Motor neuron (in vitro differentiated cells): ENCODE data around the gene POTEJ. TPM values are rescaled to one million over a fixed set of nuclear protein-coding genes. Genes with fewer than 3 reads are reported as not detected.
A peak's percentile ranks its signal among the peaks of the same experiment; 100 is the strongest.
"Not testable (repeated sequence)": the region's sequence is repeated elsewhere in the genome, so short reads cannot be mapped to it uniquely, and the experiment has no call there.

Experiments used
- ATAC-seq, 8 experiments: fragments of 200-7000 bp; cut with Tn5 transposase; replicated peaks in 6 of 8; 2 replicates each; pipeline ENCODE4 v1.8.0; 2021; ENCODE audit warnings: mild to moderate bottlenecking in 8 of 8, moderate library complexity in 8 of 8
- H3K27ac ChIP-seq, 2 donors: fragments of 250-450 bp; sonication (Bioruptor Pico); 2 replicates each; pipeline ENCODE4 v1.9.0; 2021; ENCODE audit warnings: antibody characterized with exemption in 2 of 2, mild to moderate bottlenecking in 2 of 2, moderate library complexity in 1 of 2
- H3K4me1 ChIP-seq, 2 donors: fragments of 250-450 bp; sonication (Bioruptor Pico); replicated peaks in 1 of 2; 2 replicates each; pipeline ENCODE4 v1.6.1; 2021; ENCODE audit warnings: antibody characterized with exemption in 2 of 2, mild to moderate bottlenecking in 2 of 2, moderate library complexity in 1 of 2
- H3K4me3 ChIP-seq, 5 donors: fragments of 250-450 bp; sonication (Bioruptor Pico); 2 replicates each; pipeline ENCODE4 v1.9.0; 2021; ENCODE audit warnings: antibody characterized with exemption in 5 of 5, mild to moderate bottlenecking in 5 of 5, moderate library complexity in 4 of 5
- WGBS, 10 experiments: fragments of 450-650 bp; shearing (Covaris generic); methylation state at CpG; one replicate each; pipeline ENCODE4 v1.0.0; 2022; 5-methylcytosine and 5-hydroxymethylcytosine counted together
- in situ Hi-C, 9 experiments: fragments of 400-800 bp; cut with MboI; loops; one replicate each; pipeline ENCODE4 v1.15.0; 2021; ENCODE audit warnings: low sequenced_read_pairs in 9 of 9, low pct_unique_long_range_greater_than_20kb in 2 of 9; ENCODE audit not compliant: unreplicated experiment in 9 of 9
- total RNA-seq, 8 experiments: library from RNA; unstranded; fragments of 300-600 nt; gene quantifications; 2 replicates each; pipeline versions ENCODE4 v1.2.3 to v1.2.4, GENCODE V29; 2022

Gene POTEJ
- total RNA-seq, 8 experiments from 2014 or later = 0.14 to 0.50 (median 0.20) TPM; not detected in 5

DNA sequence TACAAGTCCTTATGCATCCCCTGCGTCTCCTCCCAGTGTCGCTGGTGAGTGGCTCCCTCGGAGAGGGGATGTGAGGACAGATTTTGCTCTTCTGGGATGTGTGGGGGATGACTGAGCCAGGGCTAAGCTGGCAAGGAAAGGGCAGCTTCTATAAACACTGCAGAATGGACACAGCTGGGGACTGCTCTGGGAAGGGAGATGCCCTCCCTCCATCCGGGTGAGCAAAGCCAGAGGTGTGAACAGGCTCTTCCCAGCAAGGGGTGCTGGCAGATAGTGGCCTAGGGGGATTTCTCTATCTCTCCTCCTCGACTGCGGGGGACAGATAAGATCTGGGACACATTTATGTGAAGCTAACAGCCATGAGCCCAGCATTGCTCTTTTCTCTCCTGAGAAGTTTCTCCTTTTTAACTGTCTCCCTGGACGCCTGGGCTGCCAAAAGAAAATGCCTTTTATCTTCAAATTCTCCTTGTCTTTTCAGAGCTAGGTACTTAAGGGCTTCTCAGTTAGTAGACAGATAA is 20.3 kb upstream of the POTEJ start:
- peak in 6 of 8 experiments; percentile 25 to 83 (median 50) for ATAC-seq
- in situ Hi-C loops = not testable (repeated sequence)
- WGBS, 10 experiments = no CpG with 5 or more reads among the region's 7 CpGs

DNA sequence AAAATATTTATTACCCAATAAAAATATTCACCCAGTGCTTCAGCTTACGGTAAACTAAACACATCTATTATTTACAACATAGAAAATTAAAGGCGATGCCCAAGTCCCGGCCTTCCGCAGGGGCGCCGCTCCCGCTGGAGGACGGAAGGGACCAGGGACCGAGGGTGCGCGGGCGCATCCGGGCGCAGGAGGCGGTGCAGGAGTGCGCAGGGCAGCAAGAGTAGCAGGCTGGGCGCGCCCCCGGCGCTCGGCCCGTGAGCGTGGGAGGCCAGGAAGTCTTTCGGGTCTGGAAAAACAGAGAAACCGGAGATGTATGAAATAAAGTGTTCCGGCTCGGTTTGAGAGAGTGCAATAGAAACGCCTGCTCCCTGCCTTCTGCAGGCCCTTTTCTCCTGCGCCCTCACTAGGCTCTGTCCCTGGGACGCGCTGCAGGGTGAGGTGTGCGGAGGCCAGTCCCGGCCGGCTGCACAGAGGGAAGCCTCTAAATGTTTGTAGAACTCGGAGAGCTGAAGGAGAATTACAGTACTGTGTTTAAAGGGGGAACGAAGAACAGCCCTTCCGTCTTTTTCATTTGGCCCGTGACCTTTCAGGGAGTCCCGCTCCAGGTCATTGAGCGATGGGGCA is 18.3 kb upstream of the POTEJ start:
- no CpG with 5 or more reads among the region's 40 CpGs for WGBS, 10 experiments
- peak in 7 of 8 experiments; percentile 3 to 57 (median 42) for ATAC-seq
- H3K27ac ChIP-seq, in situ Hi-C loops, H3K4me3 ChIP-seq, H3K4me1 ChIP-seq: not testable (repeated sequence)

More for the DNA sequence above, 20.3 kb upstream of the POTEJ start:
- H3K4me3 ChIP-seq, H3K4me1 ChIP-seq, H3K27ac ChIP-seq: not testable (repeated sequence)

DNA sequence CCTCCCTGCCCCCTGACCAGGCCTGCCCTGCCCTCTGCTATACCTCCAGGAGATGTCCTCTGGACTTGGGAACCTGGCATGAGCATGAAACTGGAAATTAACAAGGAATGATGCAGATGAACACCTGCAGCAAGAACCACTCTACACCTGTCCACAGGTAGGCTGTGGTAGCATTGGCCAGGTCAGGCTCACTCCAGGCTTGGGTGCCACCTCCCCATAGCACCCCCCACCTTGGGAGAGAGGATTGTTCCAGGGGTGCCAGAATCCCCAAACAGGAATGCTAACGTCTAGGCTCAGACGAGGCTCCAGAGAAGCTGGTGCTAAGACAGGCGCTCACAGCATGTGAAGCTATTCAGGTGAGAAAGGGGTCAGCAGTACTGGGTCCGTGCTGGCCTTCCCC is 17.2 kb upstream of the POTEJ start:
- ATAC-seq, in situ Hi-C loops, H3K4me3 ChIP-seq, H3K27ac ChIP-seq, H3K4me1 ChIP-seq: not testable (repeated sequence)
- no CpG with 5 or more reads among the region's 4 CpGs for WGBS, 10 experiments

DNA sequence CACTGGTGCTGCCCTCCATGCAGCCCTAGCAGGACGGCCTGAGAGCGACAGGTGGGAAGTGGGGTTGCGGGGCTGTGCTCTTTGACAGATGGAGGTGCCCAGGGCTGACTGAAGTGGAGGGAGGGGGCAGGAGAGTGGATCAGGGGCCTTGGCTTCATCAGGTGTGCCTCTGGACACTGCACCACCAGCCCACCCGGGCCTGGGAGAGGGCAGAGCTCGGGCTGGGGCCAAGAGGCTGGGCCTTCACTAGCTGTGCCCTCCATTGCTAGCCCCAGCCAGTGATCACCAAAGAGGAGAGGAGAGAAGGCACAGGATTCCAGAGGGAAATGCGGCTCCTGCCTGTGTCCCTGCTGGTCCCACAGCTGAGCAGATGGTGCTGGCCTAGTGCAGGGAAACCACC is 14.5 kb upstream of the POTEJ start:
- H3K4me3 ChIP-seq, in situ Hi-C loops, H3K4me1 ChIP-seq, H3K27ac ChIP-seq, ATAC-seq: not testable (repeated sequence)
- WGBS, 10 experiments = no CpG with 5 or more reads among the region's 6 CpGs

DNA sequence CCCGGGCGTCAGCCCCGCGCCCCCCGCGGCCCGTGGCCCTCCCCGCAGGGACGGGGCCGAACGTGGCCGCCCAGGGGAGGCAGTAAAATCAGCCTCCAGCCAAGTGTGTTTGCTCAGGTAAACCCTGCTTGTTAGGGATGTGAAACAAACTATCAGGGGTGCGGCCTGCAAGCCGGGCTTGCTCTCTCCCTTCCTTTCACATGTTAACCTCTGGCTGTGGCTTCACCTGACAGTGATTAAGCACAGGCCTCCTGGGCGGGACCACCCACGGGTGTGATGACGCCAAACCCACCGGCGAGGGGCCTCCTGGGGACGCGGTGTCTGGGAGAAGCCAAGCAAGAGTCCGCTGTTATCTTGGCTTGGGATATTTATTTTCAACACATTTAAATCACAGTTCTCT is 13.2 kb upstream of the POTEJ start:
- peak in 6 of 8 experiments; percentile 30 to 87 (median 82) for ATAC-seq

DNA sequence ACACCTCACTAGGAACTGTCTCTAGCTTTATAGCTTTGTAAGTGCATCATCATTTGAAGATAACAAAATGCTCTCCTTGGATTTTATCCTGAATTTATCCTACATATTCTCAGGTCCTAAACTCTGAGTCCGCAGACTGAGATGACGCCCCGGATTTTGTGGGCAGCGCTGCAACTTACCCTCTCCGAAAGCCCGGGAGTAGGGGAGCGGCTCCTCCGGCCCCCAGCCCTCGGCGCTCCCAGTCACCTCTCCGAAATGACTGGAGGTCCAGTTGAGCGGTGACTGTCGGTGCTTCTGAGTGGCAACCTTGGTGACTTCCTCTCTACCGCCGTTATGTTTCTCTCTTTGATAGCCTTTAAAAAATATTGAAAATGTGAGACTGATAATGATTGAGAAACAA is 12.8 kb upstream of the POTEJ start:
- H3K27ac ChIP-seq, H3K4me3 ChIP-seq, H3K4me1 ChIP-seq, in situ Hi-C loops: not testable (repeated sequence)
- ATAC-seq = peak in 1 of 8 experiments; percentile 1
- WGBS, 10 experiments = no CpG with 5 or more reads among the region's 15 CpGs

More for the DNA sequence above, 13.2 kb upstream of the POTEJ start:
- H3K4me1 ChIP-seq, in situ Hi-C loops, H3K27ac ChIP-seq, H3K4me3 ChIP-seq: not testable (repeated sequence)
- WGBS, 10 experiments = no CpG with 5 or more reads among the region's 22 CpGs

DNA sequence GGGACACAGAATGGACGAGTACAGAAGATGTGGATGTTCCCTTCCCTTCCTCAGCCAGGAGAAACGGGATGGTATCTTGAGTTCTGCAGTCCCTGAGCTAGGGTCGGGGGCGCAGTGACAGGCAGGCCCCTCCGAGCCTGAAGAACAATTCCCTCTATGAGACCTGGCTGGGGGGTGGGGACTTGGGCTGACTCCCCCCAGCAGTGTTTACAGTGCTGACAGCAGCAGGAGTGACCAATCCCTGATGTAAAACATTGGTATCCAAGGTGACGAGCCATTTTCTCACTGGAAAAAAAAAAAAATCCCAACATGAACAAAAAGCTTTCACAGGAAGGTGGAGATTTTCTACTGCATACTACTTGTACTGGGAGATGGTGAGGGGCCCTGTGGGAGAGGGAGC is 11.8 kb upstream of the POTEJ start, which contains the start of gene CFC1:
CFC1 (minus strand) TSS at position 183 of the 400 bp plus-strand sequence. CDS start 288 bp downstream, outside the sequence.
- peak in 5 of 8 experiments; percentile 56 to 71 (median 62) for ATAC-seq
- H3K27ac ChIP-seq, H3K4me1 ChIP-seq, H3K4me3 ChIP-seq, in situ Hi-C loops: not testable (repeated sequence)
- no CpG with 5 or more reads among the region's 6 CpGs for WGBS, 10 experiments

DNA sequence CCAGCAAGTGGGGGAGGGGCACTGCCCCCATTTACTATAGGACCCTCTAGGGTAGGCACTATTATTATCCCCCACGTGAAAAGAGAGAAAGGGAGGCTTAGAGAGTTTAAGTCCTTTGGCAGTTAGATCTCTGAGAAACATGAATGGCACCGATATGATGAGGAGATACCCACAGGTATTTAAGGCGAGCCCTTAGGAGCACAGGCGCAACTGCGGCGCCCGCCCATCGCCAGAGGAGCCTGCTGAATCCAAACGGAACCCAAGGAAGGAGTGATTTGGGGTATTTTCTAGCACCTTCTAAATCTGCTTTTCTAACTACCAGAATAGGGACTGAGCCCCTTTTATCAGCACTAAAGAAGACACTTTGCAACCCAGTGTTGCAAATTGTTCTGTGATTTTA is 11.3 kb upstream of the POTEJ start:
- H3K4me3 ChIP-seq, ATAC-seq, H3K4me1 ChIP-seq, in situ Hi-C loops, H3K27ac ChIP-seq: not testable (repeated sequence)
- no CpG with 5 or more reads among the region's 9 CpGs for WGBS, 10 experiments

DNA sequence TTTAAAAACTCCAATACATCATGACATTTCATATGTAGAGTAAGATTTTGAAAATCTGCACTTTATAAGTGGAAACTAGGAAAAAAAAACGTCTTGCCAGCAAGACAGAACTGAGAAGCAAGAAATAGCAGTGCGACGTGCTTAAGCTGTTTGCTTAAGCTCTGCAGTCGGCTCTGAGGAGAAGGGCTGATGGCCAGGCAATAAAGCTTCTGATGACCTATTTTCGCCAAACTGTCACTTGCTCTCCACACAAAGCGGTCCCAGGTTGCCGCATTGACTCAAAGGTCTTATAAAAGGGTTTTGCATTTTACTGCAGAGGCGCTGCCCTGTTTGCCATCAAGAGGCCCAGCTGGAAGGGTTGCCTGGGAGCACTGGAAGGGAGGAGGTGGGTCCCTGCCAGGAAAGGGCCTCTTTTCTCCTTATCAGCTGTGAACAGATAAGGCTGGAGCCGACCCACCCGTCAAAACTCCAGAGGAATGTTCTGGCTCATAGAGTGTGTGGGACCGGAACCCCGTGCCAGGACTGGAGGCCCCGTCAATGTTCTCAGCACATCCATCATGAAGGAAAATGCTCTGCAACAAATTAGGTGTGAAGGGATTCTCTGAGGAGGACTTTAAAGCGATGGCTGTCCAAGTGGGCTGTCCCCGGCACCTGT is 9.5 kb upstream of the POTEJ start:
- H3K27ac ChIP-seq, H3K4me1 ChIP-seq, in situ Hi-C loops, H3K4me3 ChIP-seq: not testable (repeated sequence)
- peak in 4 of 8 experiments; percentile 14 to 57 (median 22) for ATAC-seq
- WGBS, 10 experiments = no CpG with 5 or more reads among the region's 15 CpGs

DNA sequence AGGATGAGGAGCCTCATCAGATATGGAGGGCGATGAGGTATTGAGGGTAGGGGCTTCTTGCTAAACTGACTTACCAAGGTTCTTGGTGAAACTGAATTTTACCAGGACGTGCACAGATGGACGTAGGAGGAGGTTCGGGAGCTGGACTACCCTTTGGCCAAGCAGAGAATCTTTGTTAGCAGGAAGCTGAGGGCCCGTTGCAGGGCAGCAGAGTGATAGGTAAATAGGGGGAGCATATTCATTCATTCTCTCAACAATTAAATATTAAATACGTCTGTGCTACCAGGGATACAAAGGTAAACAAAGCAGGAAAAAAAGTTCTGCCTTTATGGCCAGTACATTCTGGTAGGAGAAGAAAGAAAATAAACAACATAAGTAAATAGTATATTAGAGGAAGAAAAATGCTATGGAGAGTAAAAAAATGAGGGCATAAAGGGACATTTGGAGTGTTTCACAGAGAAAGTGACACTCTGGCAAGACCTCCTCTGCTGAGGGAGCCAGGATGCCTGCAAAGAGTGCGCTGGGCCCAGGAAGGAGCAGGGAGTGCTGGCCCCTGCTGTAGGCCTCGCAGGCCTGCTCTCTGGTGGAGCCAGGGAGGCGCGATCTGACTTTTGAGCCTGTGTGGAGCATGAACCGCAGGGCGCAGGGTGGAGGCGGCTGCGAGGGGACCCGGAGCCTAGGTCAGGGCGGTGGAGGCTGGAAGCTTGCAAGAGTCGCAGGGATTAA is 2.8 kb upstream of the POTEJ start:
- ATAC-seq = peak; percentile 37 to 91 (median 58)
- in situ Hi-C loops, H3K4me1 ChIP-seq, H3K27ac ChIP-seq, H3K4me3 ChIP-seq: not testable (repeated sequence)
- no CpG with 5 or more reads among the region's 17 CpGs for WGBS, 10 experiments

DNA sequence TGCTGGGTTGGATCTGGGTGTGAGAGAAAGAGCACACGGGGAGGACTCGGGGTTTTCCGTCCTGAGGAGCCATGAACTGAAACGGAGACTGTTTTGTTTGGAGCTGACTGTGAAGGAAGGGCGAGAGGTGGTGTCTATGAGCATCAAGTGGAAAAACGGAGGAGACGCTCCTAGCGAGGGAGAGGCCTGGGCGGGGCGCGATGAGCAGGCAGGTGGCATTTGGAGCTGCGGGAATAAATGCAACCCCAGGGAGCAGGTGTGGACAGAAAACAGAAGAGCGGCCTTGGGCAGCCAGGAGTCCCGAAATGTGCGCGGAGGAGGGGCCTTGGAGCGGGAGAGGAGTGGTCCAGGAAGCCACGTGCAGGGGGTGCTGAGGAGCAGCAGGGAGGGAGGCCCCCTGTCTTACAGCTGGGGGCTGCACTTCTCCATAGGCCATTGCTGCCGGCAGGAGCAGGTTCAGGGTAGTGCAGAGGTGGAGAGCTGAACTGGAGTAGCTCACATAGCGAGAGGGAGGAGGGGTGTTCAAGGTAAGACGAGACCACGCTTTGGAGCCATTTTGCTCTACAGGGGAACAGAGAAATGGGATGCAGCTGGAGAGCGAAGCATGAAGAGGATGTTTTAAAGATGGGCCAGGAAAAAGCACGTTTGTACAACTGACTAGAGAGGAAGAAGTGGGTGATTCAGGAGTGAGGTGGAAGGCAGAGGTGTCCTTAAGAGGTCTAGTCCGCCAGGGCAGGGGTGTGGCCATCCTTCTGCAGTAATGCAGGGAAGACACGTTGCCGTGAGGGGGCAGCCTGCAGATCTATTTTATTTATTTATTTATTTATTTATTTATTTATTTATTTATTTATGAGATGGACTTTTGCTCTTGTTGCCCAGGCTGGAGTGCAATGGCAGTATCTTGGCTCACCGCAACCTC is 2.0 kb upstream of the POTEJ start:
- H3K27ac ChIP-seq, in situ Hi-C loops, H3K4me3 ChIP-seq, H3K4me1 ChIP-seq: not testable (repeated sequence)
- WGBS, 10 experiments = no CpG with 5 or more reads among the region's 28 CpGs
- peak in 3 of 8 experiments; percentile 9 to 63 (median 55) for ATAC-seq

DNA sequence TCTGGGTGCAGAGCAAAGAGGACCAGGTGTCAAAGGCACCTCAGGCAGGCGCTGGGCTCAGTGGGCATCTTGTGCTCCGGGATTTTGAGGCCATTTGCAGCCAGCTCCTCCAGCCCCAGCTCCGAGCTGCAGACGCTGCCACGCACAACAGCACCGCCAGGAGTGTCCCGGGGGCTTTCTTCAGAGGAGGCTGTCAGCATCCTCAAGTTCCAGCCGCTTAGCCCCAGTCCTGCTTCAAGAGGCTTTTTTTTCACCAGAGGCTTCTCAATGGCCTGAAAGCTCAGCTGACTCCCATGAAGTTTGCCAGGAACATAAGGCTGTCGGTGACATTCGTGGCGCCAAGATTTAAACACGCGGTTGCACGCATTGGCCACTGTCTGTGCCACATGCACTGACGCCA is 754 bp upstream of the POTEJ start:
- in situ Hi-C loops, H3K4me1 ChIP-seq, H3K27ac ChIP-seq, ATAC-seq, H3K4me3 ChIP-seq: not testable (repeated sequence)
- no CpG with 5 or more reads among the region's 15 CpGs for WGBS, 10 experiments
